Measurements from ENCODE around the gene GPR162.
"Not testable (repeated sequence)": the region's sequence is repeated elsewhere in the genome, so short reads cannot be mapped to it uniquely, and the experiment has no call there.

The GPR162 gene

DNA sequence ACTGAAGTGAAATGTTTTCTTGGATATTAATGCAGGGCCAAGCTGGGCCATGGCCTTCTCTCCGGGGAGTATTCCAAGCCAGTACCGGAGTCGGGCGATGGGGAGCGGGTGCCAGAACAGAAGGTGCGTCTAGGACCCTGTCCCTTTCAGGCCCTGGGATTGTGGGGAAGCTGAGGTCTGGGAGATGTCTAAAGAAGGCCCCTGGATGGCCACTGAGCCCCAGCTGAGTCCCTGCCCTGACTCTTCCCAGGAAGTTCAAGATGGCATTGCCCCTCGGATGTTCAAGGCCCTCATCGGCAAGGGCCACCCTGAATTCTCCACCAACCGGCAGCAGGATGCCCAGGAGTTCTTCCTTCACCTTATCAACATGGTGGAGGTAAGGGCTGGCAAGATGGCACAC, 38.5 kb downstream of the GPR162 start:
- no peak for DNase-seq

DNA sequence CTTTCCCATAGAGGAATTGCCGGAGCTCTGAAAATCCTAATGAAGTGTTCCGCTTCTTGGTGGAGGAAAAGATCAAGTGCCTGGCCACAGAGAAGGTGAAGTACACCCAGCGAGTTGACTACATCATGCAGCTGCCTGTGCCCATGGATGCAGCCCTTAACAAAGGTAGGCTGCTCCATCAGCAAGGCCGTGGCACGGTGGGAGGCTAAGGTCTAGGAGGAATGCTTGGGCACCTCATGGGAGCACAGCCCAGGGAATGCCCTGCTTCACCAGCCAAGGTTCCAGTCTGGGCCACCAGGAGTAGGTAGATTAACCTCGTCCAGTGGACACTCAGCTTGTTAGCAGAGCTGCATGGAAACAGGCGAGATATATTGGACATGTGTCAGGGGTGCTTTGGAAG, 39.3 kb downstream of the GPR162 start:
- no peak for DNase-seq

DNA sequence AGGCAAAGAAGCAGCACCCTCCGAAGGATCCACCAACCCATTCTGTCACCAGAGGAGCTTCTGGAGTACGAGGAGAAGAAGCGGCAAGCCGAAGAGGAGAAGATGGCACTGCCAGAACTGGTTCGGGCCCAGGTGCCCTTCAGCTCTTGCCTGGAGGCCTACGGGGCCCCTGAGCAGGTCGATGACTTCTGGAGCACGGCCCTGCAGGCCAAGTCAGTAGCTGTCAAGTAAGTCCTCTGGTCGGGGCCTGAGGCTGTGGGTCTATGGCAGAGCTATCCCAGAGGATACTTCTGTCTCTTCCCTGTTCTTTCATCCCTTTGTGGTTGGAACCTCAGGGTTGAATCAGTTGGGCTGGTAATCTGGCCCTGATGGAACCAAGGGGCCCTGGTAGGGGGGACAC, 39.8 kb downstream of the GPR162 start:
- DNase-seq: no peak

DNA sequence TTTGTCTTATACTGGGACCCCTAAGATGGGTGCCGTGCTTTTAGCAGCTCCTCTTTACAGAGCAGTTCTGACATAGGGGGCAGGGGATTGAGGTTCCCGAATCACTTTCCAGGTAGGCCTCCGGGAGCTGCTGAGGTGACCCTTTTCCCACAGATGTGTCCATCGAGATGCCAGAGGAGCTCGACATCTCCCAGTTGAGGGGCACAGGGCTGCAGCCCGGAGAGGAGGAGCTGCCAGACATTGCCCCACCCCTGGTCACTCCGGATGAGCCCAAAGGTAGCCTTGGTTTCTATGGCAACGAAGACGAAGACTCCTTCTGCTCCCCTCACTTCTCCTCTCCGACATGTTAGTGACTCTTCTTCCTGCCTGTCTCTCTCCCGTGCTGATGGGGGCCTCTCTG, 41.4 kb downstream of the GPR162 start:
- no peak for DNase-seq

DNA sequence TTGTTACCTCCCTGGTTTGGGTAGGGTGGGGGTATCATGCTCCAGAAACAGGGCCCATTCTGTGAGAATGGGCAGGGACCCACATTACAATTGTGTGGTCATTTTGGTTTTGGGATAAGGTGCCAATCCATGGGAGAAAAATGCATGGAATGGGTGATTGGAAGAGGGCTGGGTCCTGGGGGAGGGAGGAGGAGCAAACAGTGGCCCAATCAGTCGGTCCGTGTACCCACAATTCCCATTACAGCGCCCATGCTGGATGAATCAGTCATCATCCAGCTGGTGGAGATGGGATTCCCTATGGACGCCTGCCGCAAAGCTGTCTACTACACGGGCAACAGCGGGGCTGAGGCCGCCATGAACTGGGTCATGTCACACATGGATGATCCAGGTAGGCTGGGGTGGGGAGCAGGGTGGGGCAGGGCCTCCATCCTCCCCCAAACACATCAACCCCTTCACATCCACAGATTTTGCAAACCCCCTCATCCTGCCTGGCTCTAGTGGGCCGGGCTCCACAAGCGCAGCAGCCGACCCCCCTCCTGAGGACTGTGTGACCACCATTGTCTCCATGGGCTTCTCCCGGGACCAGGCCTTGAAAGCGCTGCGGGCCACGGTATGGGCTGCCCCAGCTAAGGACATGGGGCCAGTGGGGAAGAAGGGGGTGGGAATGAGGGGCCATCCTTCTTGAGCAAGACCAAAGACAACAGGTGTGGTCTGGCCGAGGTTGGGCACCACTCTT, 42.1 kb downstream of the GPR162 start:
- no peak for DNase-seq

DNA sequence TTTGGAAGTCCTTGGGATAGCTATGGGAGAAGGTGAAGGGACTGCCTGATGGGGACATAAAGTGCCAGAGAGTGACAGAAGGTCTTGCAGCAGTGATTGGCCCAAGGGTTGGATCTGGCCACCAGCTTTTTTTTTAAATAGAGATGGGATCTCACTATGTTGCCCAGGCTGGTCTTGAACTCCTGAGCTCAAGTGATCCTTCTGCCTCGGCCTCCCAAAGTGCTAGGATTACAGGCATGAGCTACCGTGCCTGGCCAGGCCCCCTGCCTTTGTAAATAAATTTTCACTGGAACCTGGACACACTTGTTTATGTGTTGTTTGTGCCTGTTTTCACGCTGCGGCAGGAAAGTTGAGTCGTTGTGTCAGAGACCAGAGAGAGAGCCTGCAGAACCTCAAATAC, 43.7 kb downstream of the GPR162 start:
- DNase-seq: not testable (repeated sequence)

DNA sequence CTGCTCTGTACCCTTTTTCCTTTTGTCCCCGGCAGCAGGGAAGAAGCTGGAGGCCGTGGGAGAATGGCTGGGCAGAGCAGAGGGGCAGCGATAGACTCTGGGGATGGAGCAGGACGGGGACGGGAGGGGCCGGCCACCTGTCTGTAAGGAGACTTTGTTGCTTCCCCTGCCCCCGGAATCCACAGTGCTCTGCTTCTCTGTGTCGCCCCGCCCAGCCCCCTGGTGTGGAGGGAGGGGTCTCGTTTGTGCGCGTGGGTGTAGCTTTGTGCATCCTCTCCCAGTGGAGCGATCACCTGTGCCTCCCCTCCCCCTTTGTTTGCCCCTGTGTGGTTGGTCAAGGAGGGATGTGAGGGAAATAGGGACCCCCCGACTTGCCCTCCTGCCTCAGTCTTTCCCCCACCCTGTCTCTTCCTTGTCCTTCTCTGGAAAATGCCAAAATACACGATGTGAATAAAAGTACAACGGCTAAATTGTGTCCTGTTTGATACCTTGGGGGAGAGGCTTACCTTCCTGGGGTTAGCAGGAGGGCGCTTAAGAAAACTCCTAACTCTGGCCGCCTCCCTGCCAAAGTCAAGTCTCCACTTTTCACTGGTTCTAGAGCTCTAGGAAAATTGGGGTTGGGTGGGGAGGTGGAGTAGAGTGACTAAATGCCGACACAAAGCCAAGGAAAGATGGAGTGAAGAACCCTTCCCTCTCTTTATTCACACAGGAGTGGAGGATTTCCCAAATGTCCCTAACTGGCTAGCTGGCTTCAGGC, 44.7 kb downstream of the GPR162 start:
- DNase-seq: no peak

DNA sequence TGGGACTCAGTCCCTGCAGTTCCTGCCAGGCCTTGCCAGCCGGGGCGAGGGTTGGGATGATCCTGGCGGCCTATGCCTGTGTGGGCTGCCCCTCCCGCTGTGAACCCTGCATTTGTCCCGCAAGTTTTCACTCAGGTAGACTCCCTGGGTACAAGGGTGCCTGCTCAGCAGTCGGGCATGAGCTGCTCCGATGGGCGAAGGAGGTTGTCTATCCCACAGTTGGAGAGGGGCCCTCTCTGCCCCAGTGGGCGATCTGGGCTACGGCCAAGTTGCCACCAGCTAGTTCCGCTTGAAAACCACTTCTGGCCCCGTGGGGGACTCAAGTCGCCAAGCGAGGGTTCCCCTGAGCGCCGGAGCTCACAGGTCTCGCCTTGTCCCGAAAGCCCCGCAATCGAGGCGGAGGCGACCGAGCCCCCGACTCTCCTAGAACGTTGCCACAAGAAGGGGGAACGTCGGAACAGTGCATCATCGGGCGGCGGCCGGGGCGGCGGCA, 45.3 kb downstream of the GPR162 start:
- no peak for DNase-seq

DNA sequence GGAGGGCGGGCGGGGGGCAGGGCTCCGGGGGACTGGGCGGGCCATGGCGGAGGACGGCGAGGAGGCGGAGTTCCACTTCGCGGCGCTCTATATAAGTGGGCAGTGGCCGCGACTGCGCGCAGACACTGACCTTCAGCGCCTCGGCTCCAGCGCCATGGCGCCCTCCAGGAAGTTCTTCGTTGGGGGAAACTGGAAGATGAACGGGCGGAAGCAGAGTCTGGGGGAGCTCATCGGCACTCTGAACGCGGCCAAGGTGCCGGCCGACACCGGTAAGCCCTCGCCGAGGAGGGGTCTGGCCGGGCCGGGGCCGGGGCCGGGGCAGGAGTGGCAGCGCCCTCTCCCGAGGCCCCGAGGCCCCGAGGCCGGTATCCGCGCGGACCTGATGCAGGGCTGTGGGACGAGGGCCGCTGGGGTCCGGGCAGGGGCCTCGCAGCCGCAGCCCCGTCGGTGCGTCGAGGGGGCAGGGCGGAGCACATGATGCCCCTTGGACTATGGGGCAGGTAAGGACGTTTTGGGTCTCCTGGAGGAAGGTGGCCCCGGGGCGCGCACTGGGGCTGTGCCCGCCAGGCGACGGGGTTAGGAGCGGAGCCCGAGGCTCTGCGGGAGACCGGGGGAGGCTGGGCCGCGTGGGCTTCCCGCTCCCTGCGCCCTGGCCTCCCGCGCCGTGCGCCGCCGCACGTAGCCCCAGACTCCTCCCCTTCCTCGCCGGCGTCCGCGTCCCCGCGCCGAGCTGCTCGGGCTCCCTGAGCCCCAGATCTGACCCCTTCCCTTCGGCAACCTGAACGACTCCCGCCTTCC, 46.0 kb downstream of the GPR162 start, which contains the start of gene TPI1:
TSS of gene TPI1 (plus strand) at position 119 of the 798 bp plus-strand sequence. CDS start at position 155, 36 bp downstream.
- DNase-seq: peak; percentile 81 to 84

DNA sequence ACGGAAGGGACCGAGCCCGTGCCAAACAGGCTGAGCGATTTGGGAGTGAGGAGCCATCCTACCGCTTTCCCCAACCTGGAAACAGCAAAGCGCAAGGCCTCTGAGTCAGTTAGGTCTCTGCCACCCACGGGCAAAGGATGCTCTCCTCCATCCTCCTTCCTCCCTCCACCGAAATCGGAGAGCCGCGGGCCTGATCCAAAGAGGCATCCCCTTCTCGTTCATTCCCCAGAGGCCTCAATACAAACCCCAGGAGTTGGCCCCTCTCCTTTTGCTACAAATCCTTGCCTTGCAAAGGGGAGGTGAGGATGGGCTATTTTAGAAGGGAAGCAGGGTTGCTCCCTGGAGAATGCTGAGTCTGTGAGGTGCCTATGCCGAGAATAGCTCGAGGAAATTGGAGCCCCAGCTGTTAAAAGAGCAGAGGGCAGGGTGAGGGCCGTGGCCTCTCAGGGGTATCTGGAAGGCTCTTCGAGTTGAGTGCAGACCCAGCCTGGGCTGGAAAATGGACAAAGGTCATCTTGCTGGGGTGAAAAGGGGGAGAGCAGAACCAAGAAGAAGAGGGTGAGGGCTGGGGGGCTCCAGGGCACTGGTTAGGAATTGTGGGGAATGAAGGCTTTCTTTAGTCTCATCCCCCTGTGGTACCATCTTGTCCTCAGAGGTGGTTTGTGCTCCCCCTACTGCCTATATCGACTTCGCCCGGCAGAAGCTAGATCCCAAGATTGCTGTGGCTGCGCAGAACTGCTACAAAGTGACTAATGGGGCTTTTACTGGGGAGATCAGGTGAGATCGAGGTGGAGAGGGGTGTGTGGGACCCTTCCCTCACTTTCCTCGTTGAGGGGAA, 46.8 kb downstream of the GPR162 start:
- peak; percentile 15 to 21 for DNase-seq

DNA sequence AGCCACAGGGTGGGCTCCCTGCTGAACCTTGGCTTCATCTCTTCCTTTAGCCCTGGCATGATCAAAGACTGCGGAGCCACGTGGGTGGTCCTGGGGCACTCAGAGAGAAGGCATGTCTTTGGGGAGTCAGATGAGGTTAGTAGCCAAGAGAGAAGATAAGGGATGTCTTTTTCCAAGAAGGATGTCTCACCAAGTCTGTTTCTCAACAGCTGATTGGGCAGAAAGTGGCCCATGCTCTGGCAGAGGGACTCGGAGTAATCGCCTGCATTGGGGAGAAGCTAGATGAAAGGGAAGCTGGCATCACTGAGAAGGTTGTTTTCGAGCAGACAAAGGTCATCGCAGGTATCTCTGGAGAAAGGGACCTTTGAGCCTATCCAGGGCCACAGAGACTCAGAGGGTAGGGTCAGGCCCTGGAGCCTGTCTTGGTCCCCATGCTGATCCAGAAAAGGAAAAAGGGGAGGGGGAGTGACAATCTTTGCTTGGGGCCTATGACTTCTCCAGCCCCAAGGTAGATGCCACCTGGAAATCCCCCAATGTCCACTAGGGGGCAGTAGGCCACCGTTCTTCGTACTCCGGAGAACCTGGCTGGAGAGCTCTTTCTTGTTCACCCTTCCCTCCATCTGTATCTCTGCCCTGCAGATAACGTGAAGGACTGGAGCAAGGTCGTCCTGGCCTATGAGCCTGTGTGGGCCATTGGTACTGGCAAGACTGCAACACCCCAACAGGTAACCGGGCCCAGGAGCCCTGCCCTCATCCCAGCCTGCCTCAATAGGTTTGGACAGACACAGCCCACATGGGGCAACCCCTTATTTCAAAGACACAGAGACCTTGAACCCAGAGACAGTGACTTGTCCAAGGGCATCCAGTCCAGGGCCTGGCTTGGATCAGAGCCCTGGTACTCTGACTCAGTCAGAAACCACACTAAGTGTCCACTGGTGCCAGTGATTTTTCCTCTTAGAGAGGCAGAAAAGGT, 47.7 kb downstream of the GPR162 start:
- peak; percentile 87 to 90 for DNase-seq

DNA sequence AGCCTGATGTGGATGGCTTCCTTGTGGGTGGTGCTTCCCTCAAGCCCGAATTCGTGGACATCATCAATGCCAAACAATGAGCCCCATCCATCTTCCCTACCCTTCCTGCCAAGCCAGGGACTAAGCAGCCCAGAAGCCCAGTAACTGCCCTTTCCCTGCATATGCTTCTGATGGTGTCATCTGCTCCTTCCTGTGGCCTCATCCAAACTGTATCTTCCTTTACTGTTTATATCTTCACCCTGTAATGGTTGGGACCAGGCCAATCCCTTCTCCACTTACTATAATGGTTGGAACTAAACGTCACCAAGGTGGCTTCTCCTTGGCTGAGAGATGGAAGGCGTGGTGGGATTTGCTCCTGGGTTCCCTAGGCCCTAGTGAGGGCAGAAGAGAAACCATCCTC, 48.7 kb downstream of the GPR162 start:
- DNase-seq: not testable (repeated sequence)

DNA sequence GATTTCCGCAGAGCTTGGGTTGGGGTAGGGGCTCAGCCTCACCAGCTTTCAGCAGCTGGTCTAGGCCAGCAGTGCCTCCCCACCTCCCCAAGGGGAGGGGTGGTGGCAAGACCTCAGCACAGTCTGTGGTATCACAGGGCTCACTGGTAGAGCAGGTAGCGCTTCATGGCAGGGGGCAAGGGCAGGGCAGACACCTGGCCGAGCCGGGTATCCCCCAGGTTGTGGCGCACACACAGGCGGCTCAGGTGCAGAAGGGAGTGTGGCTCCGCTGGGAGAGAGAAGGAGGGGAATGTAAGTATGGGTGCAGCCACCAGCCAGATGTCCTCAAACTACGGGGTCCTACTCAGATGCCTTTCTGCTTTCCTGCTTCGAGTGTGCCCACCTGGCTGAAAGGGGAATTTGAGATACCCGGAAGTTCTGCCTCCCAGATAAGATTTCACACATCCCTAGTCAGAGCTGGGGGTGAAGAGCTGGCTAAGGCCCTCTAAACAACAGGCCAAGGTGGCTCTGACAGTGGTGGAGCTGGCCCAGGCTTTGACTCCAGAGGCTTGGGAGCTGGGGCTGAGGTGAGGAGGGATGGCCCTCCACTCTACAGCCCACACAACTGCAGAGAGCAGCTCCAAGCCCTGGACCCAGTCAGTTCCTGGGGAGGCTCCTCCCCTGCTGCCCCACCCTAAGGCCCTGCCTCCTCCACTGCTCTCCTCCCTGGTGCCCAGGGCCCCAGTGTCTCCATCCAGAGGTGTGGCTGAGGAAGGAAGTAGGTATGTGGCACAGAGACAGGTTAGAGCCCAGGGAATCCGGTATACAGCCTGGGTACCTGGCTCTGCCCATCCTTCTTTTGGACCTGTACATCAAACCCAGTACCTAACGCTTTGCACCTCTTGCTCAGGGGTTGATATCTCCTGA, 49.7 kb downstream of the GPR162 start:
- DNase-seq: peak; percentile 62 to 73

DNA sequence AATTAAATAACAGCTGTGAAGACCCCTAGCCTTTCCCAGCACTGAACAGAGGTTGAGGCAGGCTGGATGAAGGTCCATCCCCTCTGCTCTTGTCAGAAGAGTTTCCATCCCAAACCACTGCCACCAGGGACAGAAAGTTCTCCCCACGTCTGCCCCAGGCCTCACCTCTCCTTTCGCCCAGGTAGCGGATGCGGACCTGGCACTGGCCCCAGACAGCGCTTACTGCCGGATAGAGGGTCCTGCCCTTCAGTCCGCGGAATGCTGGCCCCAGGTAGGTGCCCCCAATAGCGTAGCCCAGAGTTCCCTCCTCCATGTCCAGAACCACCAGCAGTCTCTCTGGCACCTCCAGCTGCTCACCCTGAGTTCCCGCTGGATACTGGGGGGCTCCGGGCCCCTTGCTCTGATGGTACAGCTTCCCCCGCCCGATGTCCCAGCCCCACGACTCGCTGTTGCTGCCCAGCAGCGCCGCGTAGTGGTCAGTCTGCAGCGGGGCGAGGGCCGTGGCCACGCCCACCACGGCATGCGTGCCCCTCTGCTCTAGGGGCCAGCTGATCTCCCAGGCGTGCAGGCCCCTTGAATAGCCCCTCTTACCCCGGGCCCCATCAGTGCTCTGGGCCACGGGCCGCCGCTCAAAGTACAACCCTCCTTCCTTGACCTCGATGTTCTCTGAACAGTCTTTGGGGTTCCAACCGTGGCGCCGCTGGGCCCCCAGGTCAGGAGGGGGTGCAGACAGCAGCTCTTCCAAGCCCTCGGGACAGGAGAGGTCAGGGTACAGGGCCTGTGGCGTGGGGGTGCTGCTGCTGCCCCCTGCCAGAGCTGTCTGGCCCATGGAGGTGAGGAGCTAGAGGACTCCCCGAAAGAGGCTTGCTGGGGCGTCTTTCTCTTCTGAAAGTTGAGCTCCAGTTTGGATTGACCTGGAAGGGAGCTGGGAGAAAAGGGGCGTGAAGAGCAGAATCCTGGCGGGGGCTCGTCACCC, 50.7 kb downstream of the GPR162 start:
- peak; percentile 88 to 91 for DNase-seq

DNA sequence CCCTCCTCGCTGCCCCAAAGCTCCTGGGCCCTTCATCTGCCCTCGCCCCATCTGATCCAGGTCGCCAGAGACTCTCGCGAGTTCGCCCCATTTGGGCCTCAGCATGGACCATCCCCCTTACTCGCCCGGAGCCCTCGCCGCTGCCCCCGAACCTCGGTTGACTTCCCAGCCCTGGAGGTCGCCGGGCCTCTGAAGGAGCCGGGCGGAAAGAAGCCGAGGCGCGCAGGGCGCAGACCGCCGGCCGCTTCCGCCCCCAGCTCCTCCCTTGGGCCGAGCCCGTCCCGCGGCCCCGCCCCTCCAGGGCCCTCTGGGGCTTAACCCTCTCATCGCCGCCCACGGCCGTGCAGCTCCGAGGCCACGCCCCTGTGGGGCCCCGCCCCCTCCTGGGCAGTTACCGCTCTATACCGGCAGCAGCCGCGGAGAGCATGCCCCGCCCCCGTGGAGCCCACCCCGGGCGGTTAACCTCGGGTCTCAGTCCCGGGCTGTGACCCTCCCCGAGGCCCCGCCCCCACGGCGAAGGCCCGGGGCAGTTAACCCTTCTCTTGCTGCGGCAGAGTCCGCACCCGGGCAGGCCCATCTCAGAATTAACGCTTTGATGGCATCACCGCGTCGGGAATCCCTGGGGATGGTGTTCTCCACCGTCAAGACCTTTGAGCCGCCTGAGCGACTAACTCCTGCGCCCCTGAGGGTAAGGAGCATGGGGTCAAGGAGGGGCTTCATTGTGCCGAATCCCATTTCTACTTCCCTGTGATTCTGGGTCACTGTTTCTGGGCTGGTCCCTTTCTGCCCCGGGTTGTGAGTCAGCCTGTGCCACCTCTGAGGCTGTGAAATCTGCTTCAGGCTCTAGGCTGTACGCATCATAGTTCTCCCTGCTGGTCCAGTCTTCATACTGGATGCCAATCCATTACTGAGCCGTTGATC, 51.7 kb downstream of the GPR162 start, which contains the start of gene SPSB2:
TSS of gene SPSB2 (minus strand) at position 210 of the 921 bp plus-strand sequence. CDS start 402 bp downstream, outside the sequence.
- DNase-seq: peak; percentile 99 to 100

DNA sequence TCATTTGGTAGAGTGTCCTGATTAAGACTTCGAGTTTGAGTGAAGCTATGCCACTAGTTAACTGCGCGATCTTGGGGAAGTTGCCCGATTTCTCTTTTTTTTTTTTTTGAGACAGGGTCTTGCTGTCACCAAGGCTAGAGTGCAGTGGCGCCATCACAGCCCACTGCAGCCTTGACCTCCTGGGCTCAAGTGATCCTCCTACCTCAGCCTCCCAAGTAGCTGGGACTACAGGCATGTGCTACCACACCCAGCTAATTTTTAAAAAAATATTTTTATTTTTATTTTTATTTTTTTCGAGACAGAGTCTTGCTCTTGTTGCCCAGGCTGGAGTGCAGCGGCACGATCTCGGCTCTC, 52.4 kb downstream of the GPR162 start:
- not testable (repeated sequence) for DNase-seq
